CD4-positive, alpha-beta T cell treated with Interleukin-1 beta for 1 hour (primary cell): Measurements from ENCODE around the gene BICRA.
"Not testable (repeated sequence)": the region's sequence is repeated elsewhere in the genome, so short reads cannot be mapped to it uniquely, and the experiment has no call there.

Source experiments
- DNase-seq, 2 donors: peaks; one replicate each; pipeline ENCODE4 v3.0.0-alpha.2; 2020 to 2022

BICRA gene

DNA sequence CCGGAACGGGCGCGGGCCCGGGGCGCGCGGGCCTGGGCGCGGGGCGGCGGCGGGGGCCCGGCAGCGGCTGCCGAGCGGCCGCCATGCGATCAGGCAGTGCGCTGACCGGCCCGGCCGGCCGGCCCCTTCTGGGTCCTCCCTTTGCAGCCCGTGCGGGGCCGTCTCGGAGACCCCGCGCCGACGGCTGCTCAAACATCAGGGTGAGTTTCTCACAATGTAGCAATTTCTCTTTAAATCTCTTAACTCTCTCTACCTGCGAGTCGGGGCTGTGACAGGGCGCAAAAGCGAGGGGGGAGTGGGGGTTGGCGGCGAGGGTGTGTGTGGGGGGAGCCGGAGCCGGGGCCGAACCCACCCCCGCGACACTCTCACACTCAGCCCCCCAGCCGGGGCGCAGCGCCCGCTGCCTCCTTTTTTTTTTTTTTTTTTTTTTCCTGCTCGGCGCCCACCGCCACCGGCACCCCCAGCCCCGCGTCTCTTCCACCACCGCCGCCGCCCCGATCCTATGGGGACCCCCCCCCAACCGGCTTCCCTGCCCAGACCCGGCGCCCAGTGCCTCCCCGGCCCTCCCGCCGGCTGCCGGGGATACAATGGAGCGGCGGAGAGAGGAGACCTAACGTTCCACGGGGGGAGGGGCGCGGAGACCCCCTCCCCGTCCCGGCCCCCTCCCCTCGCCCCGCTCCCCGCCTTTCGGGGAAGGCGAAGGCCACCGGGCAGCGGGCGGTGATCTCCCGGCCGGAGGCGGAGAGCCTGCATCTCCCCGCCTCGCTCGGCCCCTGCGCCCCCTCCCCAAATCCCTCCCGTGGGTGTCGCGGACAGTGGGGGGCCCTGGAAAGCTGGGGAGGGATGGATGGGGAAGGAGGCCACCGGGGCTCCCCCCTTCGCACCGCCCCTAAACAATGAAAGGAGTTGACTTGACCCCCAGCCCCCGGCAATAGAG is at the start of gene BICRA:
BICRA (plus strand) TSS at position 166 of the 937 bp plus-strand sequence. CDS start 64,441 bp downstream, outside the sequence.
- DNase-seq, result peak; percentile 83 to 84

- no peak for DNase-seq
Observed at GRCh38 chr19:47560999-47561398, 47.9 kb upstream of the BICRA start.

GRCh38 chr19:47561440-47562057 is 47.4 kb upstream of the BICRA start:
- no peak for DNase-seq

DNA sequence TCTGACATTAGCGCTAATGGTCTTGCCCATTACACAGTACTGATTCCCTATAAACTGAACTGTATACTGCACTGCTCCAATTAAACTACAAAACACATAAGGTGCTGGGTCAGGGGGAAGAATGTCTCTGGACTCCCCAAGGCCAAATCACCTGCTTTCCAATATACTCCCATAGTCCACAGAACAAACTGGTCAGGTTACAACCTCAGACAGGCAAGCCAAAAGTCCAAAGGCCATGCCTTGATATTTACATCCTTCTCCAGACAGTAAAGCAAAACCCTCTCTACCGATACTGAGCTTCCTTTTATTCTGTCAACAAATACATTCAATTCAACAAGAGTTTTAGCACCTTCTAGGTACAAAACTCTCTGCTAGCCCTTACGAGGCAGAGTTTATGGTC is 44.9 kb upstream of the BICRA start:
- no peak for DNase-seq

GRCh38 chr19:47569331-47569730 is 39.6 kb upstream of the BICRA start:
- DNase-seq, result no peak

DNA sequence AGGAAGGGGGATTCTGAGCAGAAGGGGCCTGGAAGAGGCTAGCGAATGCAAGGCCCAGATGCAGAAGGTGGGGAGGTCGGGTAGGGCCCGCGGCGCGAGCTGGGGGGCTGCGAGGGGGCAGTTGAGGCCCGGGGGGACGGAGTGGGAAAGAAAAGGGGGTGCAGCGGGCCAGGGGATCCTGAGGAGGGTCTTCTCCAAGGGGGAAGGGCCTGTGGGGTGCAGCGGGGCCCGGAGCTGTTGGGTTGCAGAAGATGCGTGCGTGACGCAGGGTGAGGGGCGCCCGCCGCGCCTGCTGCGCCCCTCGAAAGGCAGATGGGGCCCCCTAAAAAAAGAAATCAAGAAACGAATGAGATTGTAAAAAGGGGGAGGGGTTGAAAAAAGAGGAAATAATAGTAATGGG is 36.3 kb upstream of the BICRA start:
- DNase-seq, result no peak

DNA sequence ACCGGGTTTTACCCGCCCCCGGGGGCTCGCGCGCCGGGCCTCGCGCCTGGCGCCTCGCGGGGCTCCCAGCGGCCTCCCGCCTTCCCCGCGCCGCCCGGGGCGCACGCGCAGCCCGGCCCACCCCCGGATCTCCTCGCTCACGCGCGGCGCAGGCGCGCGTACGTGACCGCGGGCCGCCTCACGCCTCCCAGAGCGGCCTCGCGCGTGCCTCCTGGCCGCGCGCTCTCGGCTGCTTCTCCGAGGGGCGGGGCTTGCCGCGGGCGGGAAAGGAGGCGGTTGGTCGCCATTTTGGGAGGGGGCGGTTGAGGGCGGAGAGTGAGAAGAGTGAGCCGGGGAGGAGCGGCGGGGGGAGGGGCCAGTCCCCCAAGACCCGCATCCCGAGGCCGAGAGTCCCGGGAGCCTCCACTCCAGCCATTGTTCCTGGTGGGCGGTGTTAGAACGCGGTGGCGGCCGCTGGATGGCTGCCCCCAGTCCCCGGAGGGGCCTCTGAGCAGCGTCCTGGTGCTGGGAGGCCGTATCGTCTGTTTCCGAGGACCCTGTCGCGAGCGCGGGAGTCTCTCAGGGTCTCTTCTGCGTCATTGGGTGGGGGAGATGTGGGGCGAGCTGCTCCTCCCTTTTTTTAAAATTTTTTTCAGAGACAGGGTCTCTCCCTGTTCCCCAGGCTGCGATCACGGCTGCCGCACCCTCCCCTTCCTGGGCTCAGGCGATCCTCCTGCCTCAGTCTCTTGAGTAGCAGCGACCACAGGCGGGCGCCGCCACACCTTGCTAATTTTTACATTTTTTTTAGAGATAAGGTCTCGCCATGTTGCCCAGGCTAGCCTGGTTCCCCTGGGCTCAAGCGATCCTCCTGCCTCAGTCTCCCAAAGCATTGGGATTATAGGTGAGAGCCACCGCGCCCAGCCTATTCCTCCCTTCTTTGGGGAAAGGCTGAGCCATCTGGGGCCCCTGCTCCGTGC is 35.6 kb upstream of the BICRA start, which contains the start of gene ZNF541:
ZNF541 (minus strand) TSS at position 78 of the 956 bp plus-strand sequence. CDS start 17,292 bp downstream, outside the sequence.
- peak; percentile 90 to 91 for DNase-seq

DNA sequence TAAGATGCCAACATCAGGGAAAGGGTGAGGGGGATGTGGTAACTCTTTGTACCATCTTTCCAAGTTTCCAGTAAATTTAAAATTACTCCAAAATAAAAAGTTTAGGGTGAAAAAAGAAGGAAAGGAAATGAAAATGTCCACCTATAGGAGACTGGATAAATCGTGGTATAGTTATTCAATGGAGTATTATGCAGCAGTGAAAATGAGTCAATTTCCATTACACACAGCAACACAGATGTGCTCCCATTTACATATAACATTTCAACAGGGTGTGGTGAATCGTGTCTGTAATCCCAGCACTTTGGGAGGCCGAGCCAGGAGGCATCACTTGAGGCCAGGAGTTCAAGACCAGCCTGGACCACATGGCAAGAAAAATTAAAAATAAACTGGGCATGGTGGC is 28.5 kb upstream of the BICRA start:
- DNase-seq, result no peak

DNA sequence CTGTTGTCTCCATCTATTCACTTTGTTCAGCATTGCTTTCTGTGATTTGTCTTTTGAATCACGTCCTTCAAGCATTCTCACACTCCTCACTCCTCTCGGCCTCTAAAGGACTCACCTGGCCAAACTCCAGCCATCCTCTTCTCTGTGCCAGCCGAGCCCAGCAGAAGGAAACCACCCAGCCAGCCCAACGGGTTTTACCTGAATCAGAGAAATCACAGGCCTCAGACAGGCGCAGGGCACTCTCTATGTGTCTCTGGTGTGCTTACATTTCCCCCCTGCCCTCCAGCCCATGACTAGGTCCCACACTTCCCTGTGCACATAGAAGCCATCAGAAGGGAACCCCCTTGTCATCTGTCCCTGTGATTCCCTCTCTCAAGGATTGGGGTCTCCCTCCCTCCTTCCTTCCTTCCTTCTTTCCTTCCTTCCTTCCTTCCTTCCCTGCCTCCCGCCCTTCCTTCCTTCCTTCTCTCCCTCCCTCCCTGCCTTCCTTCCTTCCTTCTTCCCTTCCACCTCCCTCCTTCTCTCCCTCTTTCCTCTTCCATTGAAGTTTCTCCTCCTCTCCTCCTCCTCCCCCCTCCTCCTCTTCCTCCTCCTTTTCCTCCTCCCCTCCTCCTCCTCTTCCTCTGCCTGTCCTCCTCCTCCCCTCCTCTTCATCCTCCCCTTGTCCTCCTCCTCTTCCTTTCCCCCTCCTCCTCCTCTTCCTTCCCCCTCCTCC is 27.2 kb upstream of the BICRA start:
- no peak for DNase-seq

GRCh38 chr19:47582320-47582909 is 26.5 kb upstream of the BICRA start:
- no peak for DNase-seq

DNA sequence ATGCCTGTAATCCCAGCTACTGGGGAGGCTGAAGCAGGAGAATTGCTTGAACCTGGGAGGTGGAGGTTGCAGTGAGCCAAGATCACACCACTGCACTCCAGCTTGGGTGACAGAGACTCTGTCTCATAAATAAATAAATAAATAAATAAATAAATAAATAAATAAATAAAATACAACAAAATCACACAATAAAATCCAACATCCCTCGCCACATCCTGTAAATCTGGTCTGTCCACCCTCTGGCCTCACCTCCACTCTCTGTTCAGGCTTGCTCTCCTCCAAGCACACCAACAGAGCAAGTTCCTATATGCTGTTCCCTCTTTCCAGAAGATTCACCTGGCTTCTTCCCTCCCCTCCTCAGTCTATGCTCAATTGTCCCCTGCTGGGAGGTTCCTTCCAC is 25.8 kb upstream of the BICRA start:
- DNase-seq, result not testable (repeated sequence)

DNA sequence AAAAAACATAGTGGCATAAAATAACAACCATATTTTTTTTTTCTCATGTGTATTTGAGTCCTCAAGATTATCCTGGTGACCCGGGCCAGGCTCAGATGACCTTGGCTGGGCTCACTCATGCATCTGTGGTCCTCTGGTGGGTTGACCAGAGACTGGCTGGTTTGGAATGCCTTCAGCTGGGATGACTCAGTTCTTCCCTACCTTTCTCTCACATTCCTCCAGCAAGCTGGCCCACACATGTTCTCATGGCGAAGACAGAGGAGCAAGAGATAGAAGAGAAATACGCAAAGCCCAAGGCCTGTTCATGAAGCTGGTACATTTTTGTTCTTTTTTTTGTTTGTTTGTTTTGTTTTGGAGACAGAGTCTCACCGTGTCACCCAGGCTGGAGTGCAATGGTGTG is 21.6 kb upstream of the BICRA start:
- DNase-seq, result no peak

DNA sequence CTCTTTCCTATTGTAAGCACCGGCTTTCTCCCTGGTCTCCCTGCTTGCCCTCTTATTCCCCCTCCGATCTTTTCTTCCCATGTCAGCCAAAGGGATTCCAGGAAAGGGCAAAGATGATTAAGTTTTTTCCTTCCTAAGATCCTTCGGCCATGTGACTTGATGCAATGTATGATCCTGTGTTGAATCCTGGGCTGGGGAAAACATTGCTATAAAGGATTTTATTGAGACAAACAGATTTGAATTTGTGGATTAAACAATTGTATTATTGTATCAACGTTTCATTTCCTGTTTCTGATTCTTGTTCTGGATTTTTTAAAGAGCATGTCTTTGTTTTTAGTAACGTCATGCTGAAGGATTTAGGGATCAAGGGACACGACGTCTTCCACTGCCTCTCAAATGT is 19.1 kb upstream of the BICRA start:
- DNase-seq, result no peak

DNA sequence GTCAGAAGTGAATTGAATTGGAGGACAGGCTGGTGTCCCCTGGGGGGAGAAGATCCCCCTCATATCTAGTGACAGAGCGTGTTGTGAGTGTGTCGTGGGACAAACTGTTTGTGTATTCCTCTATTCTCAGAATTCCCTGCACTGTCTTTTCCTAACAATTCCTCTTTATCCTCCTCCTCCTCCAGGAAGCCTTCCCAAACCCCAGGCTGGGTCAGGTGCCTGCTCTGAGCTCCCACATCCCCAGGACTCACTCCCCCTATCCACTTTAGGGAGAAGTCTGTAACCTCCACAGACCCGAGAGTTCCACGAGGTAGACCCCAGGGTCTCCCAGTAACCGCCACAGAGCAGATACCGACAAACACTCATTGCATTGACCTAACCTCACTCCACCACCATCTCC is 15.1 kb upstream of the BICRA start:
- DNase-seq, result no peak

DNA sequence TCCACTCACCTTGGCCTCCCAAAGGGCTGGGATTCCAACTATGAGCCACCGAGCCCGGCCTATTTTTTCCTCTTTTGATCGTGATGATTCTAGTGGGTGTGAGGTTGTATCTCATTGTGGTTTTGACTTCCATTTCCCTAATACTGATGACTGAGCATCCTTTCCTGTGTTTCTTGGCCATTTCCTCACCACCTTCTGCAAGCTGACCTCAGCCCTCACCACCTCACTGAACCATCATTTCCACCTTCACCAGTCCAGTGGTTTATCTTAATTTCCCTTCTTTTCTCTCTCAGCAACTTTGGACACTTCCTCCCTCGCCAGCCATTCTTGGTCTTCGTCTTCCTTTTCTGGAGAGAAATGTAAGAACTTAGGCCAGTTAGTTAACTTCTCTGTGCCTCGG is 13.0 kb upstream of the BICRA start:
- peak in 1 of 2 donors; percentile 27 for DNase-seq

GRCh38 chr19:47598407-47599349 is 10.3 kb upstream of the BICRA start:
- DNase-seq, result no peak

DNA sequence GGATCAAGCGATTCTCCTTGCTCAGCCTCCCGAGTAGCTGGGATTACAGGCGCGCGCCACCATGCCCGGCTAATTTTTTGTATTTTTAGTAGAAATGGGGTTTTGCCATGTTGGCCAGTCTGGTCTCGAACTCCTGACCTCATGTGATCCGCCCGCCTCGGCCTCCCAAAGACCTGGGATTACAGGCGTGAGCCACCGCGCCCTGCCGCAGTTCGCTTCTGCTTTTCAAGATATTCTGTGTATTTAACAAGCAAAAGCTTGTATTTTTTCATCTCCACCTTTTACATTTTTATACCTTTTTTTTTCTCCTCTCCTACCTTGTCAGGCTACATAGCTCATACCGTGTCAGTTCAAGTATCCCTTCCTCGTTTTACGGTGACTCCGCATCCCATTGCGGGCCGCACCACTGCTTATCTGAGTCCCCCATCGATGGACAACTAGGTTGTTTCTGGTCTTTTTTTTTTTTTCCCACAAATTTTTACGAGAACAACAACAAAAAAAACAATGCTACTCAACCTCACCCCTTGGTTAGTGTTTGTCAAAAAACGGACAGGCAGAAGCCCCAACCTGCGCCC is 9.2 kb upstream of the BICRA start:
- DNase-seq, result not testable (repeated sequence)

DNA sequence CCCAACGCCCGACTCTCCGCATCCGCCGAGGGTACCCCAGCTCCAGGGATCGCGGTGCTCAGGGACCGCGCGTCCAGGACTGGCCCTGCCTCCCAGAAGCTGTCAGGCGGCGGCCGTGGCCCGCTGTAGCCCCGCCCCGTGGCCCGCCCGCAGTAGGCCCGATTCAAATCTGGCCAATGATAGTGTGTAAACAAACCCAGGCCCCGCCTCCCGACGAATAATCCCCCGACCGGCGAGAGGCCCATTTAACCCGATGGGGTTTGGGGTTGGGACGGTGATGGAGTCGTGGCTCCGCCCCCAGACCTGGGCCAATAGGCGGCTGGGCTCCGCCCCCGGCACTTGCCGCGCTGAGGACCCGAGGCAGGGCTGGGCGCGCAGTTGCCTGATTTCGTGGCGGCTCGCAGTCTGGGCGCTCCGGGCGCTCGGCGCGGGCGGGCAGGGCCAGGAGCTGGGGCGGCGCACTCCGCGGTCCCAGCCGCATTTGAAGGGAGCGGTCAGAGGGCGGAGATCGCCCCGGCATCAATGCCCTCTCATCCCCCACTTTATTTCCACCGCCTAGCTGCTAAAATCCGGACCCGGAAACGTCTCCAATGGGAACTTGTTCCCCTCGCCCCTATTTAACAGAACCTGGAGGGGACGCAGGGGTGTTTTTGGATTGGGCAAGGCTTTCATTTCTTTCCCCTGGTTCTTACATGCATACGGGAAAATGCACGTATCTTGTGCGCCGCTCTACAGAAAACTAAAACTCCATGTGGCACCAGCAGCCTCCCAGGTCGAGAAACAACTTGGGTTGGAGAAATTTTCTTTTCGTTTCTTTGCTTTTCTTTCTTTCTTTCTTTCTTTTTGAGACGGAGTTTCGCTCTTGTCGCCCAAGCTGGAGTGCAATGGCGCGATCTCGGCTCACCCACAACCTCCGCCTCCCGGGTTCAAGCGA is 8.4 kb upstream of the BICRA start:
- DNase-seq, result peak; percentile 99 to 100
